NCI-H82 treated with DMSO at 0.1 percent for 48 hours (cell line): Measurements from ENCODE around the gene ZNF521.
A peak's percentile ranks its signal among the peaks of the same experiment; 100 is the strongest.

Experiments
- DNase-seq: peaks from one replicate; lab custom pipeline; 2025; ENCODE audit not compliant: unreplicated experiment; lab: John Stamatoyannopoulos, UW

Gene ZNF521

GRCh38 chr18:25230658-25231326 is 121.2 kb downstream of the ZNF521 start:
- no peak for DNase-seq

GRCh38 chr18:25229920-25230319 is 122.0 kb downstream of the ZNF521 start:
- DNase-seq, result no peak

GRCh38 chr18:25229081-25229480 is 122.9 kb downstream of the ZNF521 start:
- DNase-seq, result peak; percentile 64

DNA sequence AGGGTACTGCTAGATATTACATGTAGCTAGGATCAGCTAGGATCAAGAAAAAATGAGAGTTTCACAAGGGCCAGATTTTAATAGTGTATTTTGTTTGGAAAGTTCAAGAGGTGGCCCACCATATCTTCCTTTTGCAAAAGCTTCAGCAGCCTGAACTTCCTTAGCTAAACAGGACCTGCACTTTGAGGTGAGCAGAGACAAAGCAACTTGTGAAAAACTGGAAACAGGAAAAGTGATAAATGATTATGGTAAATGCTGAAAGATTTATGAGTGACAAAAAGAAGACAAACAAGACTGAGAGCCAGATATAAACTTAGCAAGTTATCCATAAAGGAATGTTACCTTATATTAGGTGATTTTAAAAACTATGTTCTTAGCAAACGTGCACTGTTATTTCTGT is 123.6 kb downstream of the ZNF521 start:
- DNase-seq, result no peak

DNA sequence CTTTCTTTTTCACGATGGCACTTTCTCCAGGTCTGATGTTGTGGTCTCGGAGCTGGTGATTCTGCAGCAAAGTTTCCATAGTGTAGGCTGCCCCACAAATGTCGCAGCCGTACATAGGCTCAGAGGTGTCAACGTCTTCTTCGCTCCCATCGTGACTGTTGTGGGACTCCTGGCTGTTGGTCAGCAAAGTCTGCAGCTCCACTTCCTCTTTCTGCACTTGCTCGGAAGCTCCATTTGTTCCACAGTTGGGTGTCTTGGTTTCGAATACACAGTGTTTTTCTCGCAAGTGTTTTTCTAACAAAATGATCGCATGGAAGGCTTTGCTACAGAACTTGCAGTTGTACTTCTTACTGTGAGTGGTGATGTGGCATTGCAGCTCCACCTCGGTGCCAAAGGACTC is 126.8 kb downstream of the ZNF521 start:
- no peak for DNase-seq

DNA sequence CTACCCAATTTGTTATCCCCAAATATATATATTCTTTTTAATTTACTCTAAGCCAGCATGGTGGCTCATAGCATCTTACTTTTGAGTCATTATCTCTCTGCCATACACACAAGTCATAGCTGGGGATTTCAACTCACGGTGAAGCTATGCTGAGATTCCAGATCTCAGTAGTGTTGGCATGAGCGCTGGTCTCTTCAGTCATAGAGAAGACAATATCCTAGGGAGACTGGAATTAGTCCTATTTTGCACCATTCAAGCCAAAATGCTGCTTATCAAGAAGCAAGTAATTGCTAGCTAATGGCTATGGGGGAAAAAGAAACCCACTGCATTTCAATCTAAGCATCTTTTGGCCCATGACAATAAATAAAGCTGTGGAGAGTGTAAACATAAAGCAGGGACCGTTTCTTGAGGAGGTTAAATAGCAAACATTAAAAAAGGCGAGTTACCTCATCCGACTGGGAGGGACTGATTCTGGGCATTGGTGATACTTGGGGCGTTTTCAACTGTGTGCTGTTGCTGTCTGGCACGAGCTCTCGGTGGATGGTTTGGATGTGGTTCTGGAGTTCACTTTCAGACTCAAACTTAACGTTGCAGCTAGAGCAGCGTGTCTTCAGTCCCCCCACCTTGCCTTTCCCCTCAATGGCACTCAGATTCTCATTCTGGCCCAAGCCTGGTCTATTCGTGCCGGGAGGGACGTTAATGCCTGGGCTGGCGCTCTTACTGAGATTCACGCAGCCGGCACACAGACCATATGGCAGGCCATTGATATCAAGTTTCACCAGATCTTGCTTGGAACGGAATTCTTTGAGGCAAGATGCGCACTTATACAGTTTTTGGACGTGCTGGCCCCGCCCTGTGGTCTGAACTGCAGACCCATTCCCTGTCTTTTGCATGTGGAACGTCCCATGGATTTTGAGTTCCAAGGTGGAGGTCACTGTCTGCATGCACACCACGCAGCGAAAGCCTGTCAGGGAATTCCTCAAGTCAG is 127.8 kb downstream of the ZNF521 start:
- DNase-seq, result no peak

DNA sequence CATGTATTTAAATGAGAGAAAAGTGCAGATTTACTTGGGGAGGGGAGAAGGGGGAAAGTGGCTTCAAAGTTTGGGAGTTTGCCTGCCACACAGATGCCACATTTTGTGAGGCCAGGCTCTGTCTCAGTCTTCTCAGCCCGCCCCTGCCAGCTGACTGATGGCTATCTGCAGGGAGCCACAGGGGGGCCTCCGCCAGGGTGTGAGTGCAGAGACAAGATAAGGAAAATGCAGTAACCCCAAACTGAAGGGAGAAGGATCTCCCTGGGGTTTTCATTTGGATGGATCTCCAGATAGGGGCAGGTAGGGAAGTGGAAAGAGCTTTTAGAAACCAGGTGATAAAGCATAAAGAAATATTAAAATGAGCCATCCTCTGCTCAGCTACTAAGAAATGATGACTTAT is 128.8 kb downstream of the ZNF521 start:
- DNase-seq, result no peak

DNA sequence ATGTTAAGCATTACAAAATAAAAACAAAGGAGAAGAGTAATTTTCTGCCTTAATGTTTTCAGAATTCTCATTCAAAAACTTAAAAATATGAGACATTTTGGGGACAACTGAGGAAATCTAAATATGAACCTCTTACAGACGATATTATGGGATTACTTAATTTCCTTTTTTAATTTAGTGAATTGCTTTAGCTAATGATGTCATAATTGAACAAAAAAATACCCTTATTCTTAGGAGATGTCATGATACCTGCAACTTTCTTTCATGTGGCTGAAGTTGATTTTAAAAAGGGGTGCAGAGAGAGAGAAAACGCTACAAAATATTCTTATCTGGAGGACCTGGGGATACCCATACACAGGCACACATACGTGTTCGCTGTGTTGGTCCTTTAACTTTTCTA is 129.3 kb downstream of the ZNF521 start:
- DNase-seq, result no peak

DNA sequence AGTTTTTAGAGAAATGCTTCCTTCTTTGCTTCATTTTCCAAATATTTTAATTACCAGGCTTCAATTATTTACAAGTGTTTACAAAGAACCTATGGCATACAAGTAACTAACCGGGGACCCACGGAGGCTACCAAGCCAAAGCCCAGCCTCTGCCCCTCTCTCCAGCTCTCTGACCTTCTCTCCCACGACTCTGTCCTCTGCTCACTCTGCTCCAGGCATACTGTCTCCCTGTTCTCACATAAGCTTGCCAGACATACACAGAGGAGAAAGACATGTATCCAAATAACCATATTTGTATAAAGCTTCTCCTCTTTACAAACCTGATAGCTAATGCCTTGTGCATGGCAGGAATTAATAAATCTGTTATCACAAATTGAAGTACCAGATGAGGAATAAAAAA is 141.3 kb downstream of the ZNF521 start:
- no peak for DNase-seq

DNA sequence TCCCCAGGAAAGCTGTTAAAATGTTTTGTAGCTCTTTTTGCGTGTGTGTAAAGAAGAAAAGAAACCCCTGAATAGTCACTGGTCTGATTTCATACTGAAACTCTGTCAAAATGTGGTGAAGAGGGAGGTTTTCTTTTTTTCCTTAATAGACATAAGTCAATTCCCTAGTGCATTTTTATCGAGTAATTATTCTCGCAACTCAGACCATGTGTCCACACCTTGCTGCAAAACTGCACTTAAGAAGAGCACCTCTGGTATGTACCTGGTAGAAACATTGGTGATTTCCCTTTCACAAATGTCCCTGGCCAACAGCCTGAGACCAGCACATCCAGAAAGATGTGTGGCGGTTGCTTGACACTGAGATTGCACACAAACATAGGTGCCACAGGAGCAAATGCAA is 159.9 kb downstream of the ZNF521 start:
- DNase-seq, result no peak

GRCh38 chr18:25190472-25190871 is 161.5 kb downstream of the ZNF521 start:
- no peak for DNase-seq

DNA sequence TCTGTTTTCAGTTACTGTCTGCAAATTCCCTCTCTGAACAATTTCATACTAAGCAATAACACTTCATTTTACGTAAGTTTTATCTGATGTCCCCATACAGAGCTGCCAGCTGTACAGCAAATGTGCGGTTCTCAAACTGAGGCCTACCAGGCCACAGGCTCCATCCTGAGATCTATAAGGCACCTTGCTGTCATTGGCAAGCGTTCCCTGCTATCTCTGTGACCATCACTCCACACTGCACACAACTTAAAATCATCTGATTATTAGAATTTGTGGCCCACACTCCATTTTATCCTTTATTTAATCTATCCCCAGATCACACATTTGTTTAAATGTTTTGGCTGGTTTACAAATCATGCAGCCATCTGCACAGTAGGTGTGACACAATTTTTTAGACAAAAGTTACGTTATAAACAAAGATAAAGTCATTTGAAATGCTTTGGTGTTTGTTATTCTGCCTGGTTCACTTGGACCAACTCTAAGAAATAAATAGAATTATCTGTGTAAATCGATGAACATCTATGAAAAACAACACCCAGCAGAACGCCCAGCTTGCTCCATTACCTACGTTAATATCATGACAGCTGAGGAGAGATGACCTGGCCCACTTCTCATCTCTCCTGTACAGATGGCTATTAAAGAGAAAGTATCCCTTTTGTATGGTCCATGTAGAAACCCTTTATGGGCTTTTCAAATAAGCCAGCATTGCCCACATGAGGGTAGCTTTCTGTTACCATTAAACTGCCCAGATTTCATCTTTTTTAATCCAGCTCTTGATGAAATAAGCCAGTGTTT is 162.4 kb downstream of the ZNF521 start:
- DNase-seq, result no peak

- no peak for DNase-seq
Measured at GRCh38 chr18:25187521-25188192, 164.3 kb downstream of the ZNF521 start.

DNA sequence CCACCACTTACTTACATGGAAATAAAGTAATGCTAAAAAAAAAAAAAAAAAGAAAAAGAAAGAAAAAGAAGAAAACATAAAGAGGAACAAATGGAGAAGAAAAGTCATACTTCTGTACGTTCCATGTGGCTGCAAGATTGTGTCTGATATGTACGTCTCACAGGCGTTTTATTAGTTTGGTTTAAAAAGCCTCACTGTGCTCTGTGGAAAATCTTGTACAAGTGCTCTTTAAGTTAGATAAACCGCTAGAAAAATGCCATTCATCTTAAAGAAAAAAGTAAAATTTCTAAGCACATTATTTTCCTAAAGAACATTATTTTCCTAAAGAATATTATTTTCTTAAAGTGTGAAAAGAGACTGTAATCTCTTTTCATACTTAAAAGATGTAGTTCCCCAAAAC is 165.1 kb downstream of the ZNF521 start:
- no peak for DNase-seq

GRCh38 chr18:25181993-25182392 is 170.0 kb downstream of the ZNF521 start:
- DNase-seq, result no peak

DNA sequence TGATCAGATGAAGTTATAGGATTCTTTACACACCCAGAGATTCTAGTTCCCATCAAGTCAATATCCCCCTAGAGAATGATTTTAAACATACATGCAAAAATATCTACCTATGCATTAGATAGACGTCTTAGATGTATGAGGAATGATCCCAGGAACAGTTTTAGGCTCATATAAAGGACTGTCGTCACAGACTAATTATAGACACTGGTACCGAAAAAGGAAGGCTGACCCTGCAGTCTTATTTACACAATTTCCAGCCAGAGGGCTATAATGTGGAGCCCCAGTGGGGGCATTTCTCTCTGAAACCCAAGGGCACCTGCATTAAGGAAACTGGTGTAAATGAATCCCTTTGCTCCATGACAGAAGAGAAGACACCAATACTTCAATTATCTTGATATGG is 170.4 kb downstream of the ZNF521 start:
- no peak for DNase-seq

GRCh38 chr18:25180973-25181548 is 170.9 kb downstream of the ZNF521 start:
- no peak for DNase-seq

DNA sequence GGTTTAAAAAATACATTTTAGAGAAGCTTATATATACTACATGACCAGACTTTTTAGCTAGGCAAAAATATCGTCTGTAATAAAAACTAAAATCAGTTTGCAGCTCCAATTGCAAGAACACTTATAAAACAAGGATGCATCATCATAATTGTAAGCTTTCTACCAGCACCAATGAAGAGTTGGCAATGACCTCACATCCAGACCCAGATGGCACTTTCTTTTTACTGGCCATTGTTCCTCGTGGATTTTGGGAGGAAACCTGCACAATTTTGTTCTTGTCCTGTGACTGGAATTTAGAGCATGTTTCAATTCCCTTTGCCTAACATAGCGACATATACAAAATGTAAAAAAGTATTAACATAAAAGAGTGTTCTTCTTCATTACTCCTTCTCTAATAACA is 174.3 kb downstream of the ZNF521 start:
- no peak for DNase-seq

GRCh38 chr18:25176518-25177042 is 175.4 kb downstream of the ZNF521 start:
- no peak for DNase-seq
